GM23248 (cell line): Measurements from ENCODE around the gene EFNA2. TPM values are rescaled to one million over a fixed set of nuclear protein-coding genes. Genes with fewer than 3 reads are reported as not detected.

Experiments
- DNase-seq: peaks from one replicate; pipeline ENCODE4 v3.0.0-alpha.2; 2015
- H2AFZ ChIP-seq: fragments of 200-600 bp; sonication (generic); 2 replicates; pipeline ENCODE4 v1.6.1; 2016; ENCODE audit warnings: antibody characterized with exemption
- H3F3A ChIP-seq: fragments of 200-600 bp; sonication (generic); 2 replicates; pipeline ENCODE4 v1.6.1; 2016; ENCODE audit warnings: mild to moderate bottlenecking, antibody characterized with exemption, mixed run types; ENCODE audit not compliant: insufficient read depth
- H3K27ac ChIP-seq: fragments of 200-600 bp; sonication (generic); 2 replicates; pipeline ENCODE4 v1.5.1; 2016; ENCODE audit warnings: mild to moderate bottlenecking
- H3K27me3 ChIP-seq: fragments of 200-600 bp; sonication (generic); replicated peaks from 2 replicates; pipeline ENCODE4 v1.6.1; 2016; ENCODE audit warnings: mild to moderate bottlenecking; ENCODE audit not compliant: insufficient read depth
- H3K36me3 ChIP-seq: fragments of 200-600 bp; sonication (generic); 2 replicates; pipeline ENCODE4 v1.6.1; 2016; ENCODE audit warnings: low read depth, mild to moderate bottlenecking
- H3K4me1 ChIP-seq: fragments of 200-600 bp; sonication (generic); 2 replicates; pipeline ENCODE4 v1.6.1; 2016; ENCODE audit warnings: mild to moderate bottlenecking; ENCODE audit not compliant: insufficient read depth
- H3K4me2 ChIP-seq: fragments of 200-600 bp; sonication (generic); one replicate; pipeline ENCODE4 v1.6.1; 2016; ENCODE audit warnings: mild to moderate bottlenecking; ENCODE audit not compliant: unreplicated experiment
- H3K4me3 ChIP-seq: fragments of 200-600 bp; sonication (generic); 2 replicates; pipeline ENCODE4 v1.5.1; 2016; ENCODE audit warnings: mild to moderate bottlenecking
- H3K79me2 ChIP-seq: fragments of 200-600 bp; sonication (generic); 2 replicates; pipeline ENCODE4 v1.6.1; 2016; ENCODE audit warnings: mild to moderate bottlenecking; ENCODE audit not compliant: insufficient read depth
- H3K9ac ChIP-seq: fragments of 200-600 bp; sonication (generic); 2 replicates; pipeline ENCODE4 v1.6.1; 2016; ENCODE audit warnings: mild to moderate bottlenecking
- H3K9me2 ChIP-seq: fragments of 200-600 bp; sonication (generic); 2 replicates; pipeline ENCODE4 v1.6.1; 2016; ENCODE audit warnings: mixed run types, mild to moderate bottlenecking, moderate library complexity; ENCODE audit not compliant: insufficient read depth
- H3K9me3 ChIP-seq: fragments of 200-600 bp; sonication (generic); one replicate; pipeline ENCODE4 v1.6.1; 2017; ENCODE audit warnings: low read depth
- H4K20me1 ChIP-seq: fragments of 200-600 bp; sonication (generic); 2 replicates; pipeline ENCODE4 v1.6.0; 2016; ENCODE audit not compliant: insufficient read depth
- EZH2 ChIP-seq: fragments of 200-600 bp; sonication (generic); IDR thresholded peaks from 2 replicates; pipeline ENCODE4 v1.6.1; 2018; ENCODE audit warnings: antibody characterized with exemption, mild to moderate bottlenecking; ENCODE audit not compliant: insufficient read depth, poor library complexity, severe bottlenecking
- EZH2phosphoT487 ChIP-seq: fragments of 200-600 bp; sonication (generic); IDR thresholded peaks from 2 replicates; pipeline ENCODE4 v1.6.1; 2018; ENCODE audit warnings: antibody characterized with exemption, moderate library complexity, mild to moderate bottlenecking, low read depth; ENCODE audit not compliant: insufficient read depth
- WGBS, 2 experiments: methylation state at CpG; one replicate each; pipeline ENCODE4 v1.1.6; 2015 to 2017; ENCODE audit warnings: low lambda C conversion rate in 2 of 2, low coverage in 1 of 2; ENCODE audit errors: missing lambda C conversion rate in 2 of 2; 5-methylcytosine and 5-hydroxymethylcytosine counted together
- in situ Hi-C: fragments of 300-500 bp; cut with MboI; formaldehyde crosslinking; loops from 2 replicates; pipeline ENCODE4 v1.15.0; 2020
- polyA plus RNA-seq: library from polyadenylated mRNA; unstranded; fragments of >200 nt; fragmentation: Nextera tagmentation; extraction: Ambion mirVana; gene quantifications from 2 replicates; pipeline ENCODE4 v1.2.1, GENCODE V29; 2016
- total RNA-seq: library from RNA; depleted of rRNA; stranded (reverse); fragments of >200 nt; shearing (Covaris generic); gene quantifications from 2 replicates; pipeline ENCODE4 v1.2.3, GENCODE V29; 2014

Gene EFNA2
- total and polyA plus RNA-seq, 2 experiments from 2014 or later: not detected

- TF ChIP-seq EZH2phosphoT487: no peak
- no peak for TF ChIP-seq EZH2
- no peak overlapping the region for H2AFZ ChIP-seq
- H3K9me2 ChIP-seq: no peaks in the 10 kb centered on the region
- peak overlapping the region; percentile 97 for H3K9ac ChIP-seq
- peaks cover 34% of the 10 kb centered on the region; the same call in 1 of the 2 replicates for H3K36me3 ChIP-seq
- peak overlapping the region; percentile 84 for H3K4me3 ChIP-seq
- H3K27me3 ChIP-seq: no peaks in the 10 kb centered on the region
- DNase-seq: no peak
- H3K4me1 ChIP-seq: peaks cover 32% of the 10 kb centered on the region
- H3F3A ChIP-seq: peaks cover 37% of the 10 kb centered on the region
- in situ Hi-C loops: no loop called here
- peak overlapping the region; percentile 95 for H3K4me2 ChIP-seq
- H3K9me3 ChIP-seq: no peaks in the 10 kb centered on the region
- H4K20me1 ChIP-seq: no peaks in the 10 kb centered on the region
- H3K27ac ChIP-seq: peak overlapping the region; percentile 97
- peaks cover 69% of the 10 kb centered on the region for H3K79me2 ChIP-seq
- WGBS, 2 experiments: 83 to 86% methylated on average over 36 to 37 of the region's 37 CpGs
These were observed 13.9 kb upstream of the EFNA2 start for GRCh38 chr19:1271528-1272422.

GRCh38 chr19:1272423-1273262 is 13.0 kb upstream of the EFNA2 start:
- H3K9ac ChIP-seq: peak overlapping the region; percentile 23
- H3K4me1 ChIP-seq: peaks cover 25% of the 10 kb centered on the region
- H3K27me3 ChIP-seq: no peaks in the 10 kb centered on the region
- no peak overlapping the region for H3K4me2 ChIP-seq
- H3F3A ChIP-seq: peaks cover 37% of the 10 kb centered on the region
- no peaks in the 10 kb centered on the region for H4K20me1 ChIP-seq
- no peaks in the 10 kb centered on the region for H3K9me2 ChIP-seq
- H3K79me2 ChIP-seq: peaks cover 66% of the 10 kb centered on the region
- H3K4me3 ChIP-seq: no peak overlapping the region
- 81 to 82% methylated on average over 33 of the region's 33 CpGs for WGBS, 2 experiments
- no peak overlapping the region for H2AFZ ChIP-seq
- TF ChIP-seq EZH2 (no peak), EZH2phosphoT487 (no peak)
- in situ Hi-C loops: no loop called here
- H3K27ac ChIP-seq: peak overlapping the region; percentile 88; the same call in 1 of the 2 replicates
- H3K9me3 ChIP-seq: no peaks in the 10 kb centered on the region
- peaks cover 34% of the 10 kb centered on the region; the same call in 1 of the 2 replicates for H3K36me3 ChIP-seq
- no peak for DNase-seq

GRCh38 chr19:1273263-1274041 is 12.2 kb upstream of the EFNA2 start:
- no peak overlapping the region for H2AFZ ChIP-seq
- no peak overlapping the region for H3K4me2 ChIP-seq
- H4K20me1 ChIP-seq: no peaks in the 10 kb centered on the region
- peak overlapping the region; percentile 88 for H3K27ac ChIP-seq
- in situ Hi-C loops: no loop called here
- H3K9me3 ChIP-seq: no peaks in the 10 kb centered on the region
- no peaks in the 10 kb centered on the region for H3K9me2 ChIP-seq
- no peak overlapping the region for H3K4me3 ChIP-seq
- H3K79me2 ChIP-seq: peaks cover 58% of the 10 kb centered on the region
- peaks cover 37% of the 10 kb centered on the region for H3F3A ChIP-seq
- TF ChIP-seq EZH2phosphoT487 (no peak), EZH2 (no peak)
- peaks cover 23% of the 10 kb centered on the region for H3K4me1 ChIP-seq
- H3K27me3 ChIP-seq: no peaks in the 10 kb centered on the region
- 78 to 82% methylated on average over 20 to 25 of the region's 25 CpGs for WGBS, 2 experiments
- peaks cover 34% of the 10 kb centered on the region; the same call in 1 of the 2 replicates for H3K36me3 ChIP-seq
- DNase-seq: peak; percentile 37
- peak overlapping the region; percentile 89 for H3K9ac ChIP-seq
